PC-3 (cell line): ENCODE measurements around the gene DEFB114. TPM values are rescaled to one million over a fixed set of nuclear protein-coding genes. Genes with fewer than 3 reads are reported as not detected.
"Not testable (repeated sequence)": the region's sequence is repeated elsewhere in the genome, so short reads cannot be mapped to it uniquely, and the experiment has no call there.

Experiments used
- ATAC-seq: fragments of 200-7000 bp; cut with Tn5 transposase; 2 replicates; pipeline ENCODE4 v1.9.1; 2020; ENCODE audit warnings: mild to moderate bottlenecking, moderate library complexity
- BruUV-seq: library from RNA; stranded (reverse); fragments of 400-500 nt; replicated peaks from 2 replicates; lab custom pipeline; 2021; lab: Mats Ljungman, UMichigan
- CTCF ChIA-PET: fragments of 300-600 bp; sonication (Branson Sonifier 250); formaldehyde crosslinking; loops from one replicate; lab custom pipeline; 2022; ENCODE audit warnings: antibody characterized with exemption; lab: Charles Lee
- POLR2A ChIA-PET: fragments of 300-600 bp; sonication (Branson Sonifier 250); formaldehyde crosslinking; loops from one replicate; lab custom pipeline; 2022; ENCODE audit warnings: antibody characterized with exemption; ENCODE audit not compliant: unreplicated experiment; lab: Charles Lee
- DNase-seq: peaks from one replicate; pipeline ENCODE4 v3.0.0-alpha.2; 2015
- H2AFZ ChIP-seq: fragments of 300-600 bp; sonication (generic); 2 replicates; pipeline ENCODE4 v1.6.0; 2016; ENCODE audit warnings: antibody characterized with exemption, low read length
- H3F3A ChIP-seq: fragments of 300-600 bp; sonication (generic); one replicate; pipeline ENCODE4 v1.6.0; 2017; ENCODE audit warnings: antibody characterized with exemption, low read length, control low read depth, mild to moderate bottlenecking; ENCODE audit not compliant: unreplicated experiment
- H3K27ac ChIP-seq: fragments of 300-600 bp; sonication (generic); 2 replicates; pipeline ENCODE4 v1.5.1; 2016; ENCODE audit warnings: mild to moderate bottlenecking, low read length
- H3K27me3 ChIP-seq: fragments of 300-600 bp; sonication (generic); 2 replicates; pipeline ENCODE4 v1.6.1; 2016; ENCODE audit warnings: low read length, mixed read lengths
- H3K36me3 ChIP-seq: fragments of 300-600 bp; sonication (generic); 2 replicates; pipeline ENCODE4 v1.6.1; 2016; ENCODE audit warnings: low read depth, mixed run types, low read length, mixed read lengths
- H3K4me1 ChIP-seq: fragments of 300-600 bp; sonication (generic); 2 replicates; pipeline ENCODE4 v1.5.1; 2016; ENCODE audit warnings: low read length; ENCODE audit not compliant: insufficient read depth
- H3K4me2 ChIP-seq: fragments of 300-600 bp; sonication (generic); 2 replicates; pipeline ENCODE4 v1.6.0; 2016; ENCODE audit warnings: low read length
- H3K4me3 ChIP-seq: fragments of 300-600 bp; sonication (generic); 2 replicates; pipeline ENCODE4 v1.5.1; 2016; ENCODE audit warnings: mild to moderate bottlenecking, low read length, mixed read lengths
- H3K79me2 ChIP-seq: fragments of 300-600 bp; sonication (generic); 2 replicates; pipeline ENCODE4 v1.6.1; 2017; ENCODE audit warnings: low read length, mixed read lengths
- H3K9ac ChIP-seq: fragments of 300-600 bp; sonication (generic); 2 replicates; pipeline ENCODE4 v1.6.0; 2016; ENCODE audit warnings: mild to moderate bottlenecking, low read length
- H3K9me2 ChIP-seq: fragments of 300-600 bp; sonication (generic); replicated peaks from 2 replicates; pipeline ENCODE4 v1.6.1; 2016; ENCODE audit warnings: mixed run types, low read length, mixed read lengths
- H3K9me3 ChIP-seq: fragments of 300-600 bp; sonication (generic); 2 replicates; pipeline ENCODE4 v1.6.1; 2016; ENCODE audit warnings: low read length, mixed read lengths
- H4K20me1 ChIP-seq: fragments of 300-600 bp; sonication (generic); 2 replicates; pipeline ENCODE4 v1.6.1; 2016; ENCODE audit warnings: low read length, mixed read lengths
- EZH2 ChIP-seq: fragments of 300-600 bp; sonication (generic); IDR thresholded peaks from one replicate; pipeline ENCODE4 v1.6.1; 2017; ENCODE audit warnings: antibody characterized with exemption, mild to moderate bottlenecking, low read length; ENCODE audit not compliant: unreplicated experiment
- EZH2phosphoT487 ChIP-seq: fragments of 300-600 bp; sonication (generic); IDR thresholded peaks from 2 replicates; pipeline ENCODE4 v1.6.1; 2018; ENCODE audit warnings: mild to moderate bottlenecking, antibody characterized with exemption, low read length, borderline replicate concordance
- intact Hi-C: fragments of 100-400 bp; cut with micrococcal nuclease; formaldehyde crosslinking; loops from 2 replicates; pipeline ENCODE4 v1.9.0; 2023
- total RNA-seq: library from RNA; depleted of rRNA; stranded (reverse); fragments of >200 nt; gene quantifications from 2 replicates; pipeline ENCODE4 v1.2.3, GENCODE V29; 2014
- TF ChIP-seq, protein P1 (sequence below): fragments of 300-600 bp; sonication (generic); conservative IDR thresholded peaks from 2 replicates; pipeline ENCODE4 v1.5.1; 2017; ENCODE audit warnings: antibody characterized with exemption, low read depth, mild to moderate bottlenecking, low read length

The DEFB114 gene
- total RNA-seq, 1 experiment from 2014 or later = not detected

- no peaks in the 10 kb centered on the region for H3F3A ChIP-seq
- no peaks in the 10 kb centered on the region for H3K9me3 ChIP-seq
- ATAC-seq (no peak), DNase-seq (no peak)
- H3K9ac ChIP-seq = no peak overlapping the region
- no peaks in the 10 kb centered on the region for H4K20me1 ChIP-seq
- H3K4me1 ChIP-seq = no peaks in the 10 kb centered on the region
- ChIA-PET POLR2A (no interaction called here), CTCF (no interaction called here)
- H3K27ac ChIP-seq = no peak overlapping the region
- H3K79me2 ChIP-seq = no peaks in the 10 kb centered on the region
- peaks cover 13% of the 10 kb centered on the region; the same call in 1 of the 2 replicates for H3K27me3 ChIP-seq
- intact Hi-C loops = no loop called here
- H3K9me2 ChIP-seq = no peaks in the 10 kb centered on the region
- H3K4me3 ChIP-seq = no peak overlapping the region
- H3K36me3 ChIP-seq = no peaks in the 10 kb centered on the region
- no TSS peak for BruUV-seq
- H3K4me2 ChIP-seq = no peak overlapping the region
- TF ChIP-seq, protein P1, sequence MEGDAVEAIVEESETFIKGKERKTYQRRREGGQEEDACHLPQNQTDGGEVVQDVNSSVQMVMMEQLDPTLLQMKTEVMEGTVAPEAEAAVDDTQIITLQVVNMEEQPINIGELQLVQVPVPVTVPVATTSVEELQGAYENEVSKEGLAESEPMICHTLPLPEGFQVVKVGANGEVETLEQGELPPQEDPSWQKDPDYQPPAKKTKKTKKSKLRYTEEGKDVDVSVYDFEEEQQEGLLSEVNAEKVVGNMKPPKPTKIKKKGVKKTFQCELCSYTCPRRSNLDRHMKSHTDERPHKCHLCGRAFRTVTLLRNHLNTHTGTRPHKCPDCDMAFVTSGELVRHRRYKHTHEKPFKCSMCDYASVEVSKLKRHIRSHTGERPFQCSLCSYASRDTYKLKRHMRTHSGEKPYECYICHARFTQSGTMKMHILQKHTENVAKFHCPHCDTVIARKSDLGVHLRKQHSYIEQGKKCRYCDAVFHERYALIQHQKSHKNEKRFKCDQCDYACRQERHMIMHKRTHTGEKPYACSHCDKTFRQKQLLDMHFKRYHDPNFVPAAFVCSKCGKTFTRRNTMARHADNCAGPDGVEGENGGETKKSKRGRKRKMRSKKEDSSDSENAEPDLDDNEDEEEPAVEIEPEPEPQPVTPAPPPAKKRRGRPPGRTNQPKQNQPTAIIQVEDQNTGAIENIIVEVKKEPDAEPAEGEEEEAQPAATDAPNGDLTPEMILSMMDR = no peak
- TF ChIP-seq EZH2phosphoT487 (no peak), EZH2 (no peak)
- no peak overlapping the region for H2AFZ ChIP-seq
Measured at GRCh38 chr6:49950415-49950751, 13.6 kb downstream of the DEFB114 start.

DNA sequence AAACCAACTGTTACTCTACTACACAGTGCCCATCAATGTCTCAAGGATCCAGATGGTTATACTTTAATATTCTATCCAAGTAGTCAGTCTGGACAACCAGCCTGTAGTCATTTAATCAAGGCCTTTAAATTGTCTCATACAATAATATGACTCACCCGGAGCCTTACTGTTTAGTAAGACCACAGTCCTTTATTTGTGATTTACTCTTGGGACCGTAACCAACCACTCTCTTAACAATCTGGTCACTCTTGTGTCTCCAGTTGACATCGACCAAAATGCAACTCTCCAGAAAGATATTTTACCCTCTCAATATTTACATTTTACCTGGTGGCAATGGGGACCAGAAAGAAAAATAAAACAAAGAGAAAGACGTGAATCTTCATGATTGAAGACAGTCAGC, 14.9 kb downstream of the DEFB114 start:
- ChIA-PET POLR2A (no interaction called here), CTCF (interaction anchor here (0.6 kb wide), 1 partner anchor 1205 kb away, joined by 3 read pairs; no protein-coding TSS in a partner anchor)
- H3K9me2 ChIP-seq = no peaks in the 10 kb centered on the region
- no peak for DNase-seq
- H3K79me2 ChIP-seq = no peaks in the 10 kb centered on the region
- no peak for TF ChIP-seq EZH2
- TF ChIP-seq, protein P1 = no peak
- no peak for TF ChIP-seq EZH2phosphoT487
- no peaks in the 10 kb centered on the region for H3K36me3 ChIP-seq
- no peaks in the 10 kb centered on the region for H3F3A ChIP-seq
- no peak overlapping the region for H3K4me2 ChIP-seq
- H3K4me3 ChIP-seq = no peak overlapping the region
- intact Hi-C loops = no loop called here
- no peak overlapping the region for H3K27ac ChIP-seq
- BruUV-seq = no TSS peak
- H3K4me1 ChIP-seq = no peaks in the 10 kb centered on the region
- ATAC-seq = no peak; the same call in 1 of the 2 replicates
- H3K27me3 ChIP-seq = peaks cover 8% of the 10 kb centered on the region; the same call in 1 of the 2 replicates
- H4K20me1 ChIP-seq = no peaks in the 10 kb centered on the region
- H3K9ac ChIP-seq = no peak overlapping the region
- no peaks in the 10 kb centered on the region for H3K9me3 ChIP-seq
- no peak overlapping the region for H2AFZ ChIP-seq

DNA sequence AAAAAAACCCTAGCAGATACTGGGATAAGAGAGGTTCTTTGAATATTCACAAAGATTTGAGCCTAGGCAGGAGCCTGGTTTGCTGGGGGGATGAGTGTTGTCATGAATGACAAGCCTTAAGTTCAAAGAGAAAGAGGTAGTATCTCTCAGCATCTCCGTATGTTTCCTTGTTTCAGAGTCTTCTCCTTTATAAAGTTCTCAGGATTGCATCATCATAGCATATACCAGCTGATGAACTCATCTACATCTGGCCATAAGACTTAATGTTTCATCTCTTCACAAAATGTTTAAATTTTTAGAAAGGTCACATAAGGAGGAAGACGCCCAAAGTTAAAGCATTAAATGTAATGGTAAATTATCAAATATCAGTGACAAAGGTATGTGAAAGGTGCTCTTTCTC, 17.1 kb downstream of the DEFB114 start:
- Histone ChIP-seq H3K9ac (no peak overlapping the region), H3K27me3 (peaks cover 8% of the 10 kb centered on the region; the same call in 1 of the 2 replicates), H3K4me2 (no peak overlapping the region), H3F3A (no peaks in the 10 kb centered on the region), H3K27ac (no peak overlapping the region), H3K4me1 (no peaks in the 10 kb centered on the region), H3K4me3 (no peak overlapping the region), H3K9me2 (no peaks in the 10 kb centered on the region), H2AFZ (no peak overlapping the region), H3K9me3 (no peaks in the 10 kb centered on the region), H4K20me1 (no peaks in the 10 kb centered on the region), H3K79me2 (no peaks in the 10 kb centered on the region), H3K36me3 (no peaks in the 10 kb centered on the region)
- intact Hi-C loops = no loop called here
- DNase-seq (no peak), ATAC-seq (no peak)
- no TSS peak for BruUV-seq
- ChIA-PET CTCF (no interaction called here), POLR2A (no interaction called here)
- TF ChIP-seq EZH2 (no peak), EZH2phosphoT487 (no peak)
- TF ChIP-seq, protein P1 = no peak

GRCh38 chr6:49944068-49944467, 19.9 kb downstream of the DEFB114 start:
- CTCF ChIA-PET, H3K9ac ChIP-seq, H3K4me2 ChIP-seq, H3K79me2 ChIP-seq, H3K27ac ChIP-seq, H3K36me3 ChIP-seq, H2AFZ ChIP-seq, H3K4me1 ChIP-seq, DNase-seq, H4K20me1 ChIP-seq, intact Hi-C loops, BruUV-seq, H3K27me3 ChIP-seq, H3F3A ChIP-seq, H3K9me3 ChIP-seq, H3K9me2 ChIP-seq, ATAC-seq, H3K4me3 ChIP-seq, POLR2A ChIA-PET: not testable (repeated sequence)
